ENCODE results near the gene SLC22A16. TPM values are rescaled to one million over a fixed set of nuclear protein-coding genes. Genes with fewer than 3 reads are reported as not detected.

Gene SLC22A16
- total and polyA plus RNA-seq, 2 donors (not counting 3 experiments of a cell fraction or from before 2014, with no cell fraction given): not detected

- POLR2A ChIA-PET: no interaction called here
- CTCF ChIA-PET: interaction anchor here (1.1 to 9.2 kb wide), 2 partner anchors 12 to 349 kb away, joined by 3 to 192 read pairs; no protein-coding TSS in a partner anchor
- intact Hi-C loops (cut with micrococcal nuclease): no loop called here
Observed at GRCh38 chr6:110387986-110388385, 88.4 kb downstream of the SLC22A16 start.

More at GRCh38 chr6:110387986-110388385, 88.4 kb downstream of the SLC22A16 start:
- Histone ChIP-seq H3K27me3 (ENCODE audit: control insufficient read depth in 2 of 2, insufficient read depth in 2 of 2, low read length in 2 of 2) (peaks cover 10 to 16% of the 10 kb centered on the region in 2 experiments), H3K9ac (replicated peaks; ENCODE audit: extremely low read depth, insufficient read depth, low read length) (no peak overlapping the region), H3K9me1 (replicated peaks; ENCODE audit: control insufficient read depth, extremely low read depth, insufficient read depth, low read length) (no peaks in the 10 kb centered on the region), H3K4me3 (replicated peaks in 1 of 3; ENCODE audit: insufficient read depth in 1 of 3, low read depth in 1 of 3, low read length in 3 of 3) (no peak overlapping the region), H3K27ac (ENCODE audit: insufficient read depth, low read depth, low read length) (no peak overlapping the region), H3K4me2 (ENCODE audit: insufficient read depth, low read length) (no peak overlapping the region), H4K20me1 (replicated peaks; ENCODE audit: control insufficient read depth, extremely low read depth, insufficient read depth, low read length) (no peaks in the 10 kb centered on the region), H3K79me2 (ENCODE audit: control insufficient read depth, insufficient read depth, low read length) (no peaks in the 10 kb centered on the region), H3K36me3 (ENCODE audit: control insufficient read depth in 2 of 2, extremely low read depth in 1 of 2, insufficient read depth in 2 of 2, low read length in 2 of 2) (no peaks in the 10 kb centered on the region), H2AFZ (ENCODE audit: low read depth, low read length) (no peak overlapping the region), H3K9me3 (replicated peaks; ENCODE audit: control insufficient read depth, insufficient read depth, low read length) (no peaks in the 10 kb centered on the region), H3K4me1 (ENCODE audit: control insufficient read depth, extremely low read depth, insufficient read depth, low read length) (peaks cover 17% of the 10 kb centered on the region)
- dilution Hi-C loops (cut with MboI; ENCODE audit: extremely low pct_ligation_motif_present, low sequenced_read_pairs): no loop called here
- FAIRE-seq (no peak), DNase-seq (ENCODE audit: low read depth, low spot score) (no peak)
- no TSS peak for BruUV-seq (replicated peaks)
- TF ChIP-seq GATA2 (IDR thresholded peaks at IDR 0.05; ENCODE audit: insufficient read depth, insufficient read length, low read depth, low read length) (no peak), MAX (IDR thresholded peaks at IDR 0.05; ENCODE audit: insufficient read depth, insufficient read length) (no peak), MYC (IDR thresholded peaks at IDR 0.05; ENCODE audit: low read depth, low read length) (no peak), CTCF (IDR thresholded peaks at IDR 0.05; ENCODE audit: extremely low read depth in 1 of 2, insufficient read depth in 1 of 2, low read depth in 1 of 2, low read length in 2 of 2) (no peak), POLR2A (IDR thresholded peaks at IDR 0.05; ENCODE audit: low read depth, low read length) (no peak), FOS (IDR thresholded peaks at IDR 0.05; ENCODE audit: borderline replicate concordance, insufficient read depth, low read length) (no peak), EZH2 (IDR thresholded peaks at IDR 0.05; ENCODE audit: borderline replicate concordance, low read depth, low read length, severe bottlenecking) (no peak), JUN (IDR thresholded peaks at IDR 0.05; ENCODE audit: borderline replicate concordance, insufficient read depth, insufficient read length, low read depth) (no peak), POLR2AphosphoS5 (IDR thresholded peaks at IDR 0.05; ENCODE audit: insufficient read depth, low read depth, low read length) (no peak)
